Measurements from ENCODE around the gene ZFYVE28.

ZFYVE28 gene

DNA sequence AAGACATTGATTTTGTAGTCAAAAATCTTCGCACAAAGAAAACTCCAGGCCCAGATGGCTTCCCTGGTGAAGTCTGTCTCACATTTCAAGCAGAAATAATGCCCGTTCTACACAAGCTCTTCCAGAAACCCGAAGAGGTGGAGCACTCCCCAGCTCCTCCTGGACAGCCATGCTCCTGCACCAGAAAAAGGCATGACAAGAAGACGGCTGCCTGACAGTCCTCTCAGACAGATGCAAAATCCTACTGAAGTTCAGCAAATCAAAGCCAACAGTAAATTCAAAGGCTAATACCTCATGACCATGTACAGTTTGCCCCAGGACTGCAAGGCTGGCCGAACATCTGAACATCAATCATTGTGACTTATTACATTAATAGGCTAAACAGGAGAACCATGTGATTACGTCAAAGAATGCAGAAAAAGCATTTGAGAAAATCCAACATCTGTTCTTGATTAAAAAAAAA lies 125.8 kb downstream of the ZFYVE28 start:
- Histone ChIP-seq H3K27me3 (ENCODE audit: control insufficient read depth, insufficient read depth, low read length) (no peaks in the 10 kb centered on the region), H3K27ac (no peak overlapping the region)
- TF ChIP-seq, protein P1, sequence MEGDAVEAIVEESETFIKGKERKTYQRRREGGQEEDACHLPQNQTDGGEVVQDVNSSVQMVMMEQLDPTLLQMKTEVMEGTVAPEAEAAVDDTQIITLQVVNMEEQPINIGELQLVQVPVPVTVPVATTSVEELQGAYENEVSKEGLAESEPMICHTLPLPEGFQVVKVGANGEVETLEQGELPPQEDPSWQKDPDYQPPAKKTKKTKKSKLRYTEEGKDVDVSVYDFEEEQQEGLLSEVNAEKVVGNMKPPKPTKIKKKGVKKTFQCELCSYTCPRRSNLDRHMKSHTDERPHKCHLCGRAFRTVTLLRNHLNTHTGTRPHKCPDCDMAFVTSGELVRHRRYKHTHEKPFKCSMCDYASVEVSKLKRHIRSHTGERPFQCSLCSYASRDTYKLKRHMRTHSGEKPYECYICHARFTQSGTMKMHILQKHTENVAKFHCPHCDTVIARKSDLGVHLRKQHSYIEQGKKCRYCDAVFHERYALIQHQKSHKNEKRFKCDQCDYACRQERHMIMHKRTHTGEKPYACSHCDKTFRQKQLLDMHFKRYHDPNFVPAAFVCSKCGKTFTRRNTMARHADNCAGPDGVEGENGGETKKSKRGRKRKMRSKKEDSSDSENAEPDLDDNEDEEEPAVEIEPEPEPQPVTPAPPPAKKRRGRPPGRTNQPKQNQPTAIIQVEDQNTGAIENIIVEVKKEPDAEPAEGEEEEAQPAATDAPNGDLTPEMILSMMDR (IDR thresholded peaks at IDR 0.05): no peak

DNA sequence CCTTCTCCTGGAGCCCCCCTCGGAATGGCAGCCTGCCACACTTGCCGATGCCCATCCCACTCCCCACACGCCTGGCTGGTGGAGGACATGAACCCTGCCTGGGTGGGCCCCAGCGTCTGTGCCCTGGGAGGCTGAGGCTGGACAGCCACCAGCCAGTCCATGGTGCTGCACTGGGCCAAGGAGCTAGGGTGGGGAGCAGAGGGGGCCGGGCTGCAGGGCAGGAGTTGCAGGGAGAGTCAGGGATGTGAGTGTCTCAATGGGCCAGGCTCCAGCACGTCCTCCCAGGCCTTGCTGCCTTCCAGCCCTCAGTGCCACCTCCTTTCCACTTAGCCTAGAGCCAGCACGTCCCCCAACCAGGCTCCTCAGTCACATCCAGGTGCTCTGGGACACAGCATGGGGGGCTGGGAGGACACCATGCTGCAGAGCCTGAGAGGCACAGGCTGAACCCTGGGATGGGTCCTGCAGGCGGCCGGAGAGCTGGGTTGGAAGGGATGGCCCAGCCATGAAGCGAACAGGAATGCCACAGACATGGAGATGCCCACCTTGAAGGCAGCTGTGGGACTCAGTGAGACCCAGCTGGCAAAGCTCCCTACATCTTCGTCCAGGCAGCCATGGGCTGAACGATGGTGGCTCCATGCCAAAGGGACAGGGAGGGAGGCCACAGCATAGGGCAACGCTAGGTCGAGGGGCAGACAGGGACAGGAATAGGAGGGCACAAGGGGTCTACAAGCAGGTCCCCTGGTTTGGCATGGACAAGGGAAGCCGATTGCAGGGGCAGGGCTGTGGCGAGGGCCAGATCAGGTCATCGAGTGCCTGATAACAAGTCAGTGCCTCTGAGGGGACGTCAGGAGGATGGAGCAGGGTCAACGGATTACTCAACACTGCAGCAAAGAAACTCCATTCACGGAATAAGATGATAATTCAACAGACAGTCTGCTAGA lies 126.5 kb downstream of the ZFYVE28 start:
- no peaks in the 10 kb centered on the region for H3K36me3 ChIP-seq (ENCODE audit: control insufficient read depth, insufficient read depth, low read length)
- no peaks in the 10 kb centered on the region for H3K9me3 ChIP-seq (ENCODE audit: control insufficient read depth, low read length)
- no peak overlapping the region for H3K4me3 ChIP-seq (ENCODE audit: low read depth, low read length)
- H3K9ac ChIP-seq: no peak overlapping the region
- no peak overlapping the region for H3K4me2 ChIP-seq (ENCODE audit: low read length)
- TF ChIP-seq, protein P1 (IDR thresholded peaks at IDR 0.05): no peak
- no peak overlapping the region for H3K27ac ChIP-seq
- H3K27me3 ChIP-seq (ENCODE audit: control insufficient read depth, insufficient read depth, low read length): no peaks in the 10 kb centered on the region
- no peak overlapping the region for H2AFZ ChIP-seq
- no peaks in the 10 kb centered on the region for H3K4me1 ChIP-seq
- H3K79me2 ChIP-seq: no peaks in the 10 kb centered on the region

More for the DNA sequence above, 125.8 kb downstream of the ZFYVE28 start:
- Histone ChIP-seq H3K4me1 (no peaks in the 10 kb centered on the region), H2AFZ (no peak overlapping the region), H3K36me3 (ENCODE audit: control insufficient read depth, insufficient read depth, low read length) (no peaks in the 10 kb centered on the region), H3K4me3 (ENCODE audit: low read depth, low read length) (no peak overlapping the region), H3K79me2 (no peaks in the 10 kb centered on the region), H3K9me3 (ENCODE audit: control insufficient read depth, low read length) (no peaks in the 10 kb centered on the region), H3K4me2 (ENCODE audit: low read length) (no peak overlapping the region), H3K9ac (no peak overlapping the region)

DNA sequence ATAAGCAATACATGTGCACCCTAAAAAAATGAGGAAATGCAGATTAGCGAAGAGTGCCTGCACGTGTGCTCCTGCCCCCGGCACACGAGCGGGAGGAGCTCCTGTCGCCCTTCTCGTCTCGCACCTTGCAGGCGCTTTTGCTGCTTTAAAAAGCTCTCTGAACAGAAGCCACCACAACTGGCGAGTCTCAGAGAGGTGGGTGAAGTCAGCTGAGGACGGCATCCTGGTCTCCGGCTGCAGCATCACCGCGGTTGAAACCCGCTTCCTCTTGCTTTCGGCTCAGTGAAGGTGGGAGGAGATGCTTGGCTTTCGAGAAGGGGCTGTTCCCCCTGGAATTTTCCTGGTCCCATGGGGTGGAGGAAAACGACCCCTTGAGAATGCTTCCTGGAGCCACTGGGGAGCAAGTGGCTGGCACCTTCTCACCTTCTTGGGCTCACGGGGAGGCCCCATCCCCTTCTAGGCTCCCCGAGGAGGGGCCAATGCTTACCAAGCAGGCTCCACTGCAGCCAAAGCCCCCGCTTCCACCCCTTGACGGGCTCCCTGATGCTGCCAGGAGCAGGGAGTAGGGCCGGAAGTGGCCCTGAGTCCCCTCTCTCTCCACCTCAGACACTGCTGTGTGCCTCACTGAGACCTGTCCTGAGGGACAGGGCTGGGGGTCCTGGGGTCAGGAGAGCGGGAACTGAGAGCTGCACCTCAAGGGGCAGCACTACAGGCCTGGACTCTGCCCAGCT lies 127.3 kb downstream of the ZFYVE28 start:
- Histone ChIP-seq H3K9ac (no peak overlapping the region), H3K36me3 (ENCODE audit: control insufficient read depth, insufficient read depth, low read length) (no peaks in the 10 kb centered on the region), H3K27ac (no peak overlapping the region), H3K79me2 (no peaks in the 10 kb centered on the region), H2AFZ (no peak overlapping the region), H3K4me3 (ENCODE audit: low read depth, low read length) (no peak overlapping the region), H3K27me3 (ENCODE audit: control insufficient read depth, insufficient read depth, low read length) (no peaks in the 10 kb centered on the region), H3K4me2 (ENCODE audit: low read length) (no peak overlapping the region), H3K4me1 (no peaks in the 10 kb centered on the region), H3K9me3 (ENCODE audit: control insufficient read depth, low read length) (no peaks in the 10 kb centered on the region)
- TF ChIP-seq, protein P1 (IDR thresholded peaks at IDR 0.05): no peak

DNA sequence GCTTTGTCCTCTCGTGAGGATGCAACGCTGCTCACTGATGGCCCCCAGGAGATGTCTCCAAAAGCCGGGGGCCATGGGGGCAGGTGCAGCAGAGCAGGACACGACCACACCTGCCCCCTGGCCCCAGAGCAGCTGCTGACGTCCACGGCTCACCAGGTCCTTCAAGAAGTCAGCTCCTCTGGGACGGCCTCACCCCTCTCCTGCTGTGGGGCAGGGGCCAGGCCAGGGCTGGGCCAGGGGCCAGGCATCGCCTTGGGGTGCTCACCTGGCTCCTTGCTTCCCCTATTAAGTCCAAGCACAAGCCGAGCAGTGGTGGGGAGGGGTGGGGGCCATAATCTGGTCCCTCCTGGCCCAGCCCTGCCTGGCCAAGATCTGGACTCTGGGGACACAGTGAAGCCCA lies 128.0 kb downstream of the ZFYVE28 start:
- Histone ChIP-seq H3K4me1 (no peaks in the 10 kb centered on the region), H3K9me3 (ENCODE audit: control insufficient read depth, low read length) (no peaks in the 10 kb centered on the region), H3K27ac (no peak overlapping the region), H3K4me3 (ENCODE audit: low read depth, low read length) (no peak overlapping the region), H2AFZ (no peak overlapping the region), H3K9ac (no peak overlapping the region), H3K79me2 (no peaks in the 10 kb centered on the region), H3K36me3 (ENCODE audit: control insufficient read depth, insufficient read depth, low read length) (no peaks in the 10 kb centered on the region), H3K27me3 (ENCODE audit: control insufficient read depth, insufficient read depth, low read length) (no peaks in the 10 kb centered on the region), H3K4me2 (ENCODE audit: low read length) (no peak overlapping the region)
- TF ChIP-seq, protein P1 (IDR thresholded peaks at IDR 0.05): no peak
